TTC549 (cell line): ENCODE results near the gene RPL22.

Experiments
- FAIRE-seq: peaks from 2 replicates; lab custom pipeline; 2012; peaks lifted over from hg19 to GRCh38; lab: Jason Lieb, UNC

RPL22 gene

DNA sequence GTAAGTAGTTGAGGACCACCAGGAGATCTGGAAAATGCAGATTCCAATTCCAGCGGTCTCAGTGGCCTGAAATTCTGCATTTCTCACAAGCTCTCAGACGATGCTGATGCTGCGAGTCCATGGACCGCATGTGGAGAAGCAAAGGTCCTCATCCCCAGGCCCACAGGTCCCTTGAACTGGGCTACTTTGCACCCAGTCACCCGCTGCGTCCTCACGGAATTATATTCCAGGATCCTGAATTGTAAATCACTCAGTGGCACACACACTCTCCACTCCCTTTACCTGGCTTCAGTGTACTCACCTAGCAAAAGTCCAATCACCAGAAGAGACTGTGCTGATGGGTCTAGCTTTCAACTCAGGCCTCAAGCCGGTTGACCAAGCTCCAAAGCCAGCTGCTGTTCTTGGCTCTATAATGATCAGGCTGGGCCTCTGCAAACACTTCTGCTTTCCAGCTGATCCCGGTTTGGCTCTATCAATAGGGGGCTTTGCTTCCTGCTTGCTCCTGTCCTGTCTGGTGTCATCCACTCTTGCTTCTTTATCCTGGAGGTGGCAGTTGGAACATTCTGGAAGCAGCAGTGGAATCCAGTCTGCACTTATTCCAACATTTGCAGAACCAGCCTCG, 904 bp upstream of the RPL22 start:
- FAIRE-seq: no peak

GRCh38 chr1:6198646-6199297, 623 bp downstream of the RPL22 start:
- no peak for FAIRE-seq

- no peak for FAIRE-seq
These were observed 1.5 kb downstream of the RPL22 start for GRCh38 chr1:6197746-6198427.

DNA sequence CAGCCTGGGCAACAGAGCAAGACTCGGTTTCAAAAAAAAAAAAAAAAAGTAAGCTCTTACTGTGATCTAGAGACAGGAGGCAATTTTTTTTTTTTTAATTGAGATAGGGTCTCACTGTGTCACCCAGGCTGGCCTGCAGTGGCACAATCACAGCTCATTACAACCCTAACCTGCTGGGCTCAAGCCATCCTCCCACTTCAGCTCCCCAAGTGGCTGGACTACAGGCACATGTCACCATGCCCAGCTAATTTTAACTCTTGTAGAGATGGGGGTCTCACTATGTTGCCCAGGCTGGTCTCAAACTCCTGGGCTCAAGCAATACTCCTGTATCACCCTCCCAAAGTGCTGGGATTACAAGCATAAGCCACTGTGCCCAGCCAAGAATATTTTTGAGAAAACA, 7.4 kb downstream of the RPL22 start:
- FAIRE-seq: no peak

GRCh38 chr1:6188466-6188865, 10.9 kb downstream of the RPL22 start:
- no peak for FAIRE-seq

DNA sequence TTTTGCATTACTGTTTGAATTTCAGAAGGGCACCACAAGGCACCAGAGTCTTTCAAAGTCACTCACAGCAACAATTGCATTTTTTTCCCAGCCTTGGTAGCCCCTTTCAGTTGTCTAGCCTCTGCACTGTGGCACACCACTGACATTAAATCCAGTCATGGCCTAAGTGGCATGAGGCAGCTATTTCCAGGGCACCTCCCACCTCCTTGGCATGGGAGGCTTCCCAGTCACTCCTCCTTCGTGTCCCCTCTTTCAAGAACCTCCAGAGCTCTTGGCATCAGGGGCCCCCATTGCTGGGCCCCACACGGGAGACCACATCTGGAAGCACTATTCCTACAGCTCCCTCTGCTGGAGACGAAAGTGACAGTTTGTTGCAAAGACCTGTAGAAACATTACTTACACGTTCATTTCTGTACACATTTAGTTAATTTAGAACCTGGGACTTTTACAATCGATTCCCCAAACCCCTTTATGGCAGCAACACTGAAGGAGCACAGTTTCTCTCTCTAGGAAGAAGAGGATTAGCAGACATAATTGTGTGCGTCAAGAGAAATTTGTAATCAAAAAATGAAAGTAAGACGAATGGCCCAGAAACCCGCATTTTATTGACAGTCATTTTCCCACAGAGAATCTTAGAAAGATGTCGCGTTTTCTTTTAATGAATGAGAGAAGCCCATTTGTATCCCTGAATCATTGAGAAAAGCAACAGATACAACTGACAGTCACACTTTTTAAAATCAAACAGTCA, 13.6 kb downstream of the RPL22 start:
- FAIRE-seq: no peak

GRCh38 chr1:6185151-6185550, 14.2 kb downstream of the RPL22 start:
- no peak for FAIRE-seq

- no peak for FAIRE-seq
These were observed 15.2 kb downstream of the RPL22 start for GRCh38 chr1:6184083-6184783.

DNA sequence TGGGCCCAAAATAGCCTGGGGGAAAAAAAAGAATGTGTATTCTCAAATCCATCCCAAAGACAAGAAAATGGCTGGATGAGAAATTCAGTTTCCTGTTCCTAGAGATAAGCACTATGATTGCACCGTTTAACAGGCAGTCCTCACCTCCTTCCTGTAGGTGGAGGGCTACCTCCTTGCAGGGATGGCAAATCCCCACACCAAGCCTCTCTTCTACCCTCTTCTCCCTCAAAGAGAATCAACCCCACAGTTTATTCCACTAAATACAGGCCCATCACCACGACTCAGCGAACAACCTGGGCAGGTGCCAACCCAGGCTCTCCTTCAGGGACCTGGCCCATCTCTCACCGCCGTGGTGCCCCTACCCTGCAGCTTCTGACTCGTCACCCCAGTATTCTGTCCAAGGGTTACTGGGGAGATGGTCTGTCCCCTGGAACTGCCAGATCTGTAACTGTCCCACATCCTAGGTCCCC, 15.8 kb downstream of the RPL22 start:
- FAIRE-seq: no peak

DNA sequence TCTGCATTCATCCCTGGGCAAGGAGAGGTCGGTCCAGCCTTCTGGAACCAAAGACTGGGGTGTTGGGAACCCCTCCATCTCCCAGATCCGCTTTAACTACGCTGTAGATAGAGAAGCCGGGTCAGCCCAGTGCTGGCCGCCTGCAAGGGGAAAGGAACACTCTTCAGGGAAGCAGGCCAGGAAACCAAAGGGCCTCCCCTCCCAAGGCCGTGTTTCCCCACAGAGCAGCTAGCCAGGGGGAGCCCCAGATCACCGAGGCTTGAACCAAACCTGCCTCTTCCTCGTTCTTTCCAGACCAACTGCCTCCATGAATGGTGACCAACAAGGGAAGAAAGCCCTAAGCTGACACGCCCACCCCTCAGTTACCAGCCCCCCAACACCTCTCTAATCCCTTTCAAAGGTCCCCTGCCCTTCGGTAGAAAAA, 18.0 kb downstream of the RPL22 start:
- FAIRE-seq: no peak

- no peak for FAIRE-seq
These were observed 18.6 kb downstream of the RPL22 start for GRCh38 chr1:6180707-6181311.

- no peak for FAIRE-seq
These were observed 19.1 kb downstream of the RPL22 start, which contains the start of gene CHD5 for GRCh38 chr1:6180268-6180706. TSS of gene CHD5 (minus strand) at chr1:6180321. CDS start at chr1:6180023, 298 bp downstream.

- no peak for FAIRE-seq
These were observed 19.7 kb downstream of the RPL22 start for GRCh38 chr1:6179564-6180175.

DNA sequence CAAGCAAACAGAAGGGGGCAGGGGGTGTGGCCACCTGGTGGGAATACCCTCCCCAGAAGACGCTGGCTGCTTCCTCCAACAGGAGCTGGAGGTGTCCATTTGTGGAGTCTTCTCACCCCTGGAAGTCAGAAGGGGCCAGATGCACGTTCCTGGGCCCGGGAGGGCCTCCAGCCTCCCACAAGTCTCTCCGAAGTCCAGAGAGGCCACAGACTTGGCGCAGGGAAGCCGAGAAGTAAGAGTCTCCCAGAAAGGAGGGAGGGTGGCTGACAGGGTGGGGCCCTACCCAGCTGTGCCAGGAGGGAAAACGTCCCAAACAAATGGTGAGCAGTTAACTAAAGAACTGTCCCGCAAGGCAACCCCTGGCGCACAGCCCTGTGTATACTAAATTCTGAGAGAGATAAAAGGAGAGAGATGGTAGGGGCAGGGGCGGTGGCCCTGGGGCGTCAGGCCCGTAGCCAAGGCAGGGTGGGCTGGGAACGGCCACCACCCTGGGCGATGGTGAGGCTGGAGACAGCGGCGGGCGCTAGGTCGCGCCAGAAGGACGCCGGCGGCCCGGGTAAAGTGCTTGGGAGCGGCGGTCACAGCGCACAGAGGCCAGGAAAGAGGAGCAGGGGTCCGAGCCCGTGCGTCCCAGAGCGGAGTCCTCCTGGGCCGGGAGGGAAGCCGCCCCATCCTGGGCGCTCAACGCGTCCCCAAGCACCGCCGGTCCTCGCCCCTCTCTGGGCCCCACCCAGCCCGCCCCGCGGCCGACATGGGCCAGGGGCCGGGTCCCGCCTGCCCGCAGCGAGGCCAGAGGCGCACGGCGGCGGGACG, 20.4 kb downstream of the RPL22 start:
- FAIRE-seq: no peak

GRCh38 chr1:6177681-6178380, 21.6 kb downstream of the RPL22 start:
- FAIRE-seq: no peak

- FAIRE-seq: no peak
These were observed 22.6 kb downstream of the RPL22 start for GRCh38 chr1:6176779-6177178.

DNA sequence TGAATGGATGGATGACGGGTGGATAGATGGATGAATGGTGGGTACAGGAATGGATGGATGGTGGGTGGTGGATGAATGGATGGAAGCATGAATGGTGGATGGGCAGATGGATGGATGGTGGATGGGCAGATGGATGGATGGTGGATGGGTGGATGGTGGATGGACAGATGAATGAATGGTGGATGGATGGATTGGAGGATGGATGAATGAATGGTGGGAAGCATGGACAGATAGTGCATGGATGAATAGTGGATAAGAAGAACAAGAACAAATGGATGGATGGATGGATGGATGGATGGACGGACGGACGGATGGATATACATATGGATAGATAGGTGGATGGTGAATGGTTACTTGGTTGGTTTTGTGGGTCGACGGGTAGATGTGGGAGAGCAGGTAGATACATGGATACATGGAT, 24.0 kb downstream of the RPL22 start:
- no peak for FAIRE-seq

GRCh38 chr1:6174621-6175410, 24.6 kb downstream of the RPL22 start:
- FAIRE-seq: no peak

GRCh38 chr1:6172549-6172948, 26.8 kb downstream of the RPL22 start:
- no peak for FAIRE-seq
